Measurements from ENCODE around the gene ESRRA. TPM values are rescaled to one million over a fixed set of nuclear protein-coding genes. Genes with fewer than 3 reads are reported as not detected.
A peak's percentile ranks its signal among the peaks of the same experiment; 100 is the strongest.

Gene ESRRA
- polyA plus RNA-seq, 1 donor from 2014 or later = 29.0 TPM

- no peaks in the 10 kb centered on the region for H3K9me2 ChIP-seq (ENCODE audit: insufficient read depth, low read length)
- H4K20me1 ChIP-seq (ENCODE audit: insufficient read depth) = no peaks in the 10 kb centered on the region
- TF ChIP-seq RAD21 (conservative IDR thresholded peaks at IDR 0.05) (no peak), MXI1 (conservative IDR thresholded peaks at IDR 0.05; ENCODE audit: poor library complexity, severe bottlenecking) (no peak), CTCF (IDR thresholded peaks at IDR 0.05; ENCODE audit: poor library complexity, severe bottlenecking) (no peak), EP300 (conservative IDR thresholded peaks at IDR 0.05; ENCODE audit: poor library complexity, severe bottlenecking) (no peak), TAF1 (IDR thresholded peaks at IDR 0.05; ENCODE audit: low read depth) (no peak), POLR2AphosphoS5 (IDR thresholded peaks at IDR 0.05) (no peak), REST (IDR thresholded peaks at IDR 0.05; ENCODE audit: borderline replicate concordance) (no peak), SMC3 (conservative IDR thresholded peaks at IDR 0.05; ENCODE audit: poor library complexity) (no peak), EZH2 (IDR thresholded peaks at IDR 0.05; ENCODE audit: borderline replicate concordance, insufficient read depth, low read length, poor library complexity, severe bottlenecking) (no peak)
- H2AFZ ChIP-seq (ENCODE audit: low read depth, low read length) = no peak overlapping the region
- H3K4me2 ChIP-seq (ENCODE audit: low read length) = no peak overlapping the region
- H3K9me3 ChIP-seq (ENCODE audit: low read length) = no peaks in the 10 kb centered on the region
- H3F3A ChIP-seq (ENCODE audit: insufficient read depth, low read length, poor library complexity, severe bottlenecking) = no peaks in the 10 kb centered on the region
- peaks cover 2% of the 10 kb centered on the region for H3K79me2 ChIP-seq (replicated peaks; ENCODE audit: insufficient read depth, low read length)
- no peaks in the 10 kb centered on the region for H3K36me3 ChIP-seq (ENCODE audit: insufficient read depth, low read length)
- no peak overlapping the region for H3K27ac ChIP-seq (ENCODE audit: low read length)
- H3K4me3 ChIP-seq (ENCODE audit: low read length) = no peak overlapping the region
- H3K9ac ChIP-seq (ENCODE audit: low read length) = no peak overlapping the region
- H3K27me3 ChIP-seq (ENCODE audit: insufficient read depth, low read depth, low read length) = peaks cover 45% of the 10 kb centered on the region
Observed at GRCh38 chr11:64289002-64289564, 16.2 kb upstream of the ESRRA start.

- TF ChIP-seq RAD21 (conservative IDR thresholded peaks at IDR 0.05) = no peak
- no peak for TF ChIP-seq SMC3 (conservative IDR thresholded peaks at IDR 0.05; ENCODE audit: poor library complexity)
- TF ChIP-seq POLR2AphosphoS5 (IDR thresholded peaks at IDR 0.05) = no peak
- TF ChIP-seq EZH2 (IDR thresholded peaks at IDR 0.05; ENCODE audit: borderline replicate concordance, insufficient read depth, low read length, poor library complexity, severe bottlenecking) = no peak
- TF ChIP-seq EP300 (conservative IDR thresholded peaks at IDR 0.05; ENCODE audit: poor library complexity, severe bottlenecking) = no peak
- no peak for TF ChIP-seq REST (IDR thresholded peaks at IDR 0.05; ENCODE audit: borderline replicate concordance)
- TF ChIP-seq MXI1 (conservative IDR thresholded peaks at IDR 0.05; ENCODE audit: poor library complexity, severe bottlenecking) = no peak
- no peak for TF ChIP-seq TAF1 (IDR thresholded peaks at IDR 0.05; ENCODE audit: low read depth)
- no peak for TF ChIP-seq CTCF (IDR thresholded peaks at IDR 0.05; ENCODE audit: poor library complexity, severe bottlenecking)
- no peaks in the 10 kb centered on the region for H3K9me2 ChIP-seq (ENCODE audit: insufficient read depth, low read length)
- no peaks in the 10 kb centered on the region for H3F3A ChIP-seq (ENCODE audit: insufficient read depth, low read length, poor library complexity, severe bottlenecking)
- no peak overlapping the region for H2AFZ ChIP-seq (ENCODE audit: low read depth, low read length)
- no peaks in the 10 kb centered on the region for H4K20me1 ChIP-seq (ENCODE audit: insufficient read depth)
- peak overlapping the region; percentile 68 for H3K9ac ChIP-seq (ENCODE audit: low read length)
- H3K4me2 ChIP-seq (ENCODE audit: low read length) = peak overlapping the region; percentile 39
- no peaks in the 10 kb centered on the region for H3K9me3 ChIP-seq (ENCODE audit: low read length)
- H3K27ac ChIP-seq (ENCODE audit: low read length) = no peak overlapping the region
- H3K4me3 ChIP-seq (ENCODE audit: low read length) = peak overlapping the region; percentile 69
- H3K36me3 ChIP-seq (ENCODE audit: insufficient read depth, low read length) = no peaks in the 10 kb centered on the region
- no peaks in the 10 kb centered on the region for H3K79me2 ChIP-seq (replicated peaks; ENCODE audit: insufficient read depth, low read length)
- peaks cover 58% of the 10 kb centered on the region for H3K27me3 ChIP-seq (ENCODE audit: insufficient read depth, low read depth, low read length)
Observed at GRCh38 chr11:64290352-64291261, 14.7 kb upstream of the ESRRA start.
